Kidney epithelial cell (primary cell): ENCODE measurements around the gene TMEM37. TPM values are rescaled to one million over a fixed set of nuclear protein-coding genes. Genes with fewer than 3 reads are reported as not detected.

ENCODE experiments used
- DNase-seq: peaks from one replicate; pipeline ENCODE4 v3.0.0-alpha.2; 2010; ENCODE audit warnings: low read depth
- H3K27me3 ChIP-seq: 2 replicates; pipeline ENCODE4 v1.6.0; 2011; ENCODE audit warnings: low read length; ENCODE audit not compliant: control insufficient read depth, insufficient read depth
- H3K36me3 ChIP-seq: 2 replicates; pipeline ENCODE4 v1.5.1; 2011; ENCODE audit warnings: low read length; ENCODE audit not compliant: control insufficient read depth, insufficient read depth
- H3K4me3 ChIP-seq: 2 replicates; pipeline ENCODE4 v1.5.1; 2011; ENCODE audit warnings: low read depth, mild to moderate bottlenecking, control low read depth, low read length
- total RNA-seq: library from RNA; depleted of rRNA; stranded (reverse); fragments of >200 nt; gene quantifications from 2 replicates; pipeline ENCODE4 v1.2.3, GENCODE V29; 2015
- TF ChIP-seq, protein P1 (sequence below): IDR thresholded peaks from 2 replicates; pipeline ENCODE4 v1.5.1; 2011; ENCODE audit warnings: mild to moderate bottlenecking, moderate library complexity, low read length, control low read depth, inconsistent platforms; ENCODE audit not compliant: insufficient read depth, poor library complexity, severe bottlenecking

The TMEM37 gene
- total RNA-seq, 1 donor from 2014 or later, result not detected

DNA sequence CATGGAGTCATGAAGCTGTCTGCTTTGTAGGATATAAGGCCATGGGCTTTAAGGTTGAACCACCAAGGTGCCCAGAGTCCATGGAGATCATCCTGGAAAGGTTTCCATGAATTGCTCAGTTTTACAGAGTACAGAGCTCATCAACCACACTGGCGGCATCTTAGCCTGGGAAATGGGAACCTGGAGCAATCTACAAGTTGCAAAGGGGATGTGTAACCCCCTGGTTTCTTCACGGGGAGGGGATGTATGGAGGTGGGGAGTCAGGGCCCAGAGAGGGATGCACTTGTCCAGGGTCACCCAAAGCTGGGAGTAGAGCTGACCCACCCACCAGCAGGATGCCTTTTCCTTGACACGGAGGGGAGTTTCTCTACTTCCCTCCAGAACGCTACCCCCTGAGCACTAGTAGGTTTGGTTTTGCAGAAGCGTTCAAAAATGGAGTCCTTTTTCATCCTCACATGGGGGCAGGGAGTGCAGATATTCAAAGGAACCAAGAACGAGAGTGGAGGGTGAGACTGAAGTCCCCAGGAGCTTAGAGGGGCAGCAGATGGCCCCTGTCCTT, 7.2 kb downstream of the TMEM37 start:
- no peaks in the 10 kb centered on the region for H3K36me3 ChIP-seq
- H3K4me3 ChIP-seq, result no peak overlapping the region
- DNase-seq, result no peak
- peaks cover 5% of the 10 kb centered on the region for H3K27me3 ChIP-seq
- TF ChIP-seq, protein P1, sequence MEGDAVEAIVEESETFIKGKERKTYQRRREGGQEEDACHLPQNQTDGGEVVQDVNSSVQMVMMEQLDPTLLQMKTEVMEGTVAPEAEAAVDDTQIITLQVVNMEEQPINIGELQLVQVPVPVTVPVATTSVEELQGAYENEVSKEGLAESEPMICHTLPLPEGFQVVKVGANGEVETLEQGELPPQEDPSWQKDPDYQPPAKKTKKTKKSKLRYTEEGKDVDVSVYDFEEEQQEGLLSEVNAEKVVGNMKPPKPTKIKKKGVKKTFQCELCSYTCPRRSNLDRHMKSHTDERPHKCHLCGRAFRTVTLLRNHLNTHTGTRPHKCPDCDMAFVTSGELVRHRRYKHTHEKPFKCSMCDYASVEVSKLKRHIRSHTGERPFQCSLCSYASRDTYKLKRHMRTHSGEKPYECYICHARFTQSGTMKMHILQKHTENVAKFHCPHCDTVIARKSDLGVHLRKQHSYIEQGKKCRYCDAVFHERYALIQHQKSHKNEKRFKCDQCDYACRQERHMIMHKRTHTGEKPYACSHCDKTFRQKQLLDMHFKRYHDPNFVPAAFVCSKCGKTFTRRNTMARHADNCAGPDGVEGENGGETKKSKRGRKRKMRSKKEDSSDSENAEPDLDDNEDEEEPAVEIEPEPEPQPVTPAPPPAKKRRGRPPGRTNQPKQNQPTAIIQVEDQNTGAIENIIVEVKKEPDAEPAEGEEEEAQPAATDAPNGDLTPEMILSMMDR, result no peak

DNA sequence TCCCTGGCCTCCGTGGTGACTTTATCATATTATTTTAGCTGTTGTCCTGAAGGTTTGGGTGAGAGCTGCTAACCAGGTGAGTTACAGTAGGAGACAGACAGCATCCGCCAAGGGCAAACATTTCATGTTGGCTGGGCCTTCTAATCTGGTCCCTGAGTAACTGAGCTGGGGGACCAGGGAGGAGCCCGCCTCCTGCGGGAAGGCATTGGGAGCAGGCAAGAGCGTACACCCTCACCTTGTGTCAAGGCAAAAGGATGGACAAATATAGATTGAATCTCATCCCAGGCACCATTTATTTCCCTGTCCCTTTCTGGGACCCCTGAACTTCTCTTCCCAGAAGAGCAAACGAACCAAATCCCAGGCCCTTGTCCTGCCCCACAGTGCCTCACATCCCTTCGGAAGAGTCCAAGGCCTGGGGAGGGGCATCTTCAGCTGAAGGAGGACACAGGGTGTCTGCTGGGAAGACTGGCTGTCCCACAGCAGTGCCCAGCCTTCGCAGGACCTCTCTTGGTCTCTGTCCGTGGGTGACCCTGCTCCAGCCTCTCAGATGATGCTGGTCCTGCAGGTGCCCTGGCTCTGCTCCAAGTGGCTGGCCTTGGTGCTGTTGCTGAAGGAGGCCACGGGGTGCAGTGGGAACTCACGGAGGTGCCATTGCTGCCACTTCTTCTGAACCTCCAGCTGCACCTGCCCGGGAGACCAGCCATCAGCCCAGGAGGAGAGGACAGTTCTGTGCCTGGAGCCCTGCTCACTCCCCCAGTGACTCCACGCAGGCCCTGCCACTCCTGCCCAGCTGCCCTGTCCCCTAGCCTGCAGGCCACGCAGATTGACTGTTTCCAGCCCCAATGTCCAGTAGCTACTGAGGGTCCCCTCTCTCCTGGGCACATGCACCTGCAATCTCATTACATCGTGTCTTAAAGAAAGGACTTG, 8.2 kb downstream of the TMEM37 start:
- Histone ChIP-seq H3K4me3 (no peak overlapping the region), H3K36me3 (no peaks in the 10 kb centered on the region), H3K27me3 (peaks cover 5% of the 10 kb centered on the region)
- TF ChIP-seq, protein P1, result no peak
- DNase-seq, result no peak

DNA sequence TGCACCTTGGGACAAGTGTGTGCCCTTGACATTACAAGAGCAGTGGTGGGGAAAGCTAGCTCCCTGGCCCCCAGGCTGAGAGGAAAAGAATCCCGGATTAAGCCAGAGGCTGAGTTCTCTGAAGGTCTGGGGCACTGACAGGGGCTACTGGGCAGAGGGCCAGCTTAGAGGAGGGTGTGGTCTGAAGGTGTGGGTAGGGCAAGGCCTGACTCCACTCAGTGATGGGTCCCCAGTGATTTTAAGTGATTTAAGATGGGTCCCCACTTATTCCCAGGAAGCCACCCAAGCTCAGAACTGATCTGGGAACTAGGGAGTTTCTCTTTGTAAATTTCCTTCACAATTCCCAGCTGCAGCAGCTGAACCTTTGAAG, 8.8 kb downstream of the TMEM37 start:
- Histone ChIP-seq H3K27me3 (peaks cover 5% of the 10 kb centered on the region), H3K4me3 (no peak overlapping the region), H3K36me3 (no peaks in the 10 kb centered on the region)
- TF ChIP-seq, protein P1, result no peak
- DNase-seq, result no peak

DNA sequence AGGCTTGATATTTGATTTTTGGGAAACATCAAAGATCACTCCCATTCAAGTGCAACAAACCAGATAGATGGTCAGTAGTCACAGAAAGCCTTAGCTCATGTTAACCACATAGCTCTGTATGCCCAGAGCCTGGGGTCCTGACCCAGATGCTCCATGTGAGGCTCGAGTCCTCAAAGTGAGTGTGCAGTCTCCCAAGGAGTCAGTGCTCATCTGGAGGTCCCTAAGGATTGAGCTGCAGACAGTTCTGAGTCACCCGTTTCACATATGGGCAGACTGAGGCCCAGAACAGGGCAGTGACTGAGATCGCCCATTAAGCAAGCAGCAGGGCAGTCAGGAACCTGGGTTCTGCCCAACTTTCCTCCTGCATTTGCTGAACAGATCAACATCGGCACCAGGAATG, 9.2 kb downstream of the TMEM37 start:
- Histone ChIP-seq H3K27me3 (peaks cover 5% of the 10 kb centered on the region), H3K36me3 (no peaks in the 10 kb centered on the region), H3K4me3 (no peak overlapping the region)
- TF ChIP-seq, protein P1, result no peak
- DNase-seq, result no peak

DNA sequence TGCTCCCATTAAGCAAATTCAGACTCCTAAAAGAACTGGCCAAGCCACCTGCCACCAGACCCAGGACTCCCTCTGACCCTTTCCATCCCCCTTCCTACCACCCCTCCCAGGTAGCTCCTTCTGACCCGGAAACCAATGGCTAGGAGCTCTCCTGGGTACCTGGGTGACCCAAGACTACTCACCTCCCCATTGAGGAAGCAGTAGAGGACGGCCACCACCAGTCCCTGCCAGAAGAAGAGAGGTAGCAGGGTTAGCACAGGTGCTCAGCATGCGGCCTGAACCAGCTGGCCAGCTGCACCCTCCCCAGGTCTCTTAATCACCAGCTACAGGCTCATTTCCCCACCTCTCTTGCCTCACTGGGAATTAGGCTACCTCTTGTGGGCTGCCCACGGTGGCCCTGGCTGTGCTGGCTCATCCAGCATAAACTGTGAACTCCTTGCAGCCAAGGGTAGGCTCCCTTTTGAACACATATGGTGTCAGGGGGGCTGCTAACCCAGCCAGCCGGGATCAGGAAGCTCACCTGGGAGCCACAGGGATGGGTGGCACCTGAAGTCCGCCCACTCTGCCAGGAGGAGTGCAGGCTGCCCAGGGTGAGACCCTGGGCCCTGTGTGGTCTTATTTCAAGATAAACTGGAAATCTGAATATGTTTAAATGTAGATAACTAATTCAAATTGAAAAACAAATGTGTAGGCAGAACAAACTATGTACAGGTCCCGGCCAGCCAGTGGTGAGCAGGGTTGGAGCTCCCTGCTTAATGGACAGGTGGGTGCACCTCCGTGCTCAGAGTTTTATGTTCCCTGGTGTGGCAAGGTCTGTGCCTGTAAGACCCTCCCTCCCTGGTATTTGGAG, 9.9 kb downstream of the TMEM37 start:
- H3K4me3 ChIP-seq, result no peak overlapping the region
- peaks cover 7% of the 10 kb centered on the region for H3K27me3 ChIP-seq
- H3K36me3 ChIP-seq, result no peaks in the 10 kb centered on the region
- DNase-seq, result no peak
- TF ChIP-seq, protein P1, result no peak
